22Rv1 (cell line): Measurements from ENCODE around the gene HTRA3.
"Not testable (repeated sequence)": the region's sequence is repeated elsewhere in the genome, so short reads cannot be mapped to it uniquely, and the experiment has no call there.

Source experiments
- ZFX ChIP-seq: fragments of 450-650 bp; IDR thresholded peaks from 2 replicates; pipeline ENCODE4 v1.6.1; 2017; ENCODE audit warnings: antibody characterized with exemption, borderline replicate concordance
- TF ChIP-seq, protein P1 (sequence below): fragments of 450-650 bp; IDR thresholded peaks from 2 replicates; pipeline ENCODE4 v1.5.1; 2017; ENCODE audit warnings: mild to moderate bottlenecking

DNA sequence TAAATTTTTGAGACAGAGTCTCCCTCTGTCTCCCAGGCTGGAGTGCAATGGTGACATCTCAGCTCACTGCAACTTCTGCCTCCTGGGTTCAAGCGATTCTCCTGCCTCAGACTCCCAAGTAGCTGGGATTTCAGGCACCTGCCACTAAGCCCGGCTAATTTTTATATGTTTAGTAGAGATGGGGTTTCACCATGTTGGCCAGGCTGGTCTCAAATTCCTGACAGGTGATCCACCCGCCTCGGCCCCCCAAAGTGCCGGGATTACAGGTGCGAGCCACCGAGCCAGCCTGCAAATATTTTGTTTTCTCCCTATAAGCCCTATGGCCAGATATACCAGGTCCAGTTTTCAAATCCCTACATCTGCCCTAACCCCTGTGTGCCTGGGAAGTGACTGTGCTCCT lies 71.7 kb downstream of the HTRA3 start:
- TF ChIP-seq, protein P1, sequence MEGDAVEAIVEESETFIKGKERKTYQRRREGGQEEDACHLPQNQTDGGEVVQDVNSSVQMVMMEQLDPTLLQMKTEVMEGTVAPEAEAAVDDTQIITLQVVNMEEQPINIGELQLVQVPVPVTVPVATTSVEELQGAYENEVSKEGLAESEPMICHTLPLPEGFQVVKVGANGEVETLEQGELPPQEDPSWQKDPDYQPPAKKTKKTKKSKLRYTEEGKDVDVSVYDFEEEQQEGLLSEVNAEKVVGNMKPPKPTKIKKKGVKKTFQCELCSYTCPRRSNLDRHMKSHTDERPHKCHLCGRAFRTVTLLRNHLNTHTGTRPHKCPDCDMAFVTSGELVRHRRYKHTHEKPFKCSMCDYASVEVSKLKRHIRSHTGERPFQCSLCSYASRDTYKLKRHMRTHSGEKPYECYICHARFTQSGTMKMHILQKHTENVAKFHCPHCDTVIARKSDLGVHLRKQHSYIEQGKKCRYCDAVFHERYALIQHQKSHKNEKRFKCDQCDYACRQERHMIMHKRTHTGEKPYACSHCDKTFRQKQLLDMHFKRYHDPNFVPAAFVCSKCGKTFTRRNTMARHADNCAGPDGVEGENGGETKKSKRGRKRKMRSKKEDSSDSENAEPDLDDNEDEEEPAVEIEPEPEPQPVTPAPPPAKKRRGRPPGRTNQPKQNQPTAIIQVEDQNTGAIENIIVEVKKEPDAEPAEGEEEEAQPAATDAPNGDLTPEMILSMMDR = not testable (repeated sequence)
- not testable (repeated sequence) for TF ChIP-seq ZFX
